GM15510 (cell line): ENCODE measurements around the gene VGLL4.

Experiments
- POLR2A ChIP-seq: IDR thresholded peaks from 3 replicates; pipeline ENCODE4 v1.6.1; 2011; ENCODE audit warnings: borderline replicate concordance; ENCODE audit not compliant: insufficient read length; ENCODE audit errors: extremely low read depth

VGLL4 gene

GRCh38 chr3:11553436-11554235, 90.1 kb downstream of the VGLL4 start:
- no peak for TF ChIP-seq POLR2A

GRCh38 chr3:11552289-11553264, 91.1 kb downstream of the VGLL4 start:
- no peak for TF ChIP-seq POLR2A

DNA sequence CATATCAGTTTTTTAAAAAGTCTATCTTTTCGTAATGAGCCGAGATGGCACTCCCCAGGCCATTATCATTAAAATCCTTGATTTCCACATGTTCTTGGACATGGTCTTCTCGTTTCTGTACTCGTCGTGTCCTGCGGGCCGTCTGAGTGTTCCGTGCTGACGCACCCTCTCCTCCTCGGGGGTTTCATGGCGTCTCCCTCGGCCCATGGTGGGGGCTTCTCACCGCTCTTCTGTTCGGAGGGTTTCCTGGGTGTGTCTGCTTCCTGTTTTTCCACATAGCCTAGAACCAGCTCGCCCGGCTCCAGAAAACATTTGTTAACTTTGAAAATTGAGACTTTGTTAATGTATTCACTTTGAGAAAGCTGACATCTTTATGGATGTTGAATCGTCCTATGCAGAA, 92.7 kb downstream of the VGLL4 start:
- TF ChIP-seq POLR2A, result no peak

DNA sequence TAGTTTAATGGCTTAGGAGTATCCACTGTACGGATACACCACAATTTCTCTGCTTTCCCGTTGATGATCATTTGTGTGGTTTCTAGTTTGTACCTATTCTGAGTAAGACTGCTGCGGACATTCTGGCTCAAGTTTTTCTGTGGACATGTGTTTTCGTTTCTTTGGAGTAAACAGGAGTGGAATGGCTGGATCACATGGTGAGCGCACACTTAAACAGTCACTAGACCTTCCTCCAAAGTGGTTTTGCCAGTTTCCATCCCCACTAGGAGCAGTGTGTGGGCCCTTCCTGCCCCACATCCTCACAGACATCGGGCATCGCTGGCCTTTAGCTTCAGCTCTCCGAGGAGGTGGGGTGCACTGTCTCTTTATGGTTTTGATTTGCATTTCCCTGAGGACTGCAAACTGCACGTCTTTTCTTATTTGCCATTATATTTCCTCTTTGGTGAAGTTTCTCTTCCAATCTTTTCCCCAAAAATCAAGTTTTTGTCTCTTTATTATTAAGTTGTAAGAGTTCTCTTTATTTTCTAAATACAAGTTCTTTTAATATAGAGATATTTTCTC, 94.1 kb downstream of the VGLL4 start:
- TF ChIP-seq POLR2A, result no peak

GRCh38 chr3:11548721-11549131, 95.0 kb downstream of the VGLL4 start:
- no peak for TF ChIP-seq POLR2A

GRCh38 chr3:11547498-11547897, 96.2 kb downstream of the VGLL4 start:
- TF ChIP-seq POLR2A, result no peak

- TF ChIP-seq POLR2A, result no peak
Measured at GRCh38 chr3:11546657-11547302, 96.9 kb downstream of the VGLL4 start.

DNA sequence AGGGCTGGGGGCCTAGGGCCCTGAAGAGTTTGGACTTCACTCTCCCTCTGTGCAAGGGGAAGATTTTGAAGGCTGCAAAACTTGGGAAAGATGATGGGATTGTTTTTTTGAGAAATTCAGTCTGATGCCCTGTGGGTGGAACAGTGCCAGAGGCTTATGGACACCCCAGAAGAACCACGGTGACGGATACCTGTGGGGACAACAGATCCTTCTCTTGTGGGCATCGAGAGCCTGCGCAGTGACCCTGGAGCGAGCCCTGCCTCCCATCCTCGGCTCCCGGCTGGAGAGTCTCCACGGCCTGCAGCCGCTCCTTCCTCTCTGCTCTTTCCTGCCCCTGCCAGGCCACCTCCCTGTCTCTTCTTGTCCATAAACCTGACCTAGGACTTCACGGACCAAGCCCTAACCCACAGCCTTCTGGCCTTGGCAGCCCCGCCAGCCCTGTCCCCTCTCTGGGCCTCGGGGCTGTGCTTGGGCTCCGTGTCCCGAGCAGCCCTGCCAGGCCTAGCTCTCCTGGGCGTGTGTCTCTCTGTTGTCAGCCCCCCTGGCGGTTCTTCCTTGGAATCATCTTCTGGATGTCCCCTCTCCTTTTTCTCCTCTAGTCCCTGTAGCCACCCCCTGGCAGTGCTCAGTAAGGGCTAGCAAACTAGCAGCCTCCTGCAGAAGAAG, 98.4 kb downstream of the VGLL4 start:
- no peak for TF ChIP-seq POLR2A

GRCh38 chr3:11544412-11545181, 99.1 kb downstream of the VGLL4 start:
- TF ChIP-seq POLR2A, result no peak

GRCh38 chr3:11543948-11544387, 99.7 kb downstream of the VGLL4 start:
- no peak for TF ChIP-seq POLR2A

GRCh38 chr3:11543141-11543947, 100.4 kb downstream of the VGLL4 start:
- no peak for TF ChIP-seq POLR2A

DNA sequence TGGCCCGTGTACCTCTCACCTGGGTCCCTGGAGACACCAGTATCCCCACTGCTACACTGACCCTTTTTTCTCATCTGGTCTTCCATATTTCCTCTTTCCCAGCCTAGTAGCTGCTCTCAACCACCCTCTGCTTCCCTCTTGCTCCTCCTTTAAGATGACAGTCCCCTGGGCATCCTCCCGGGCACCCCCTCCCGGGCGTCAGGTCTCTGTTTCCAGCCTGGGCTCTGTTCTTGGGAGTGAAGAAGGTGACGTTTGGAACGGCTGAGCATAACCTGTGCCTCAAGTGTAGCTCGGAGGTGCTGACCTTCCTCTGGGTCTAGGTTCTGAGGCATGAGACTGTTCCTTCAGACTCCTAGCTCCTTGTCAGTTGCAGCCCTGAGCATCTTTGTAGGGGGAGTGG, 101.2 kb downstream of the VGLL4 start:
- no peak for TF ChIP-seq POLR2A
